ENCODE measurements around the gene APOBEC3H. TPM values are rescaled to one million over a fixed set of nuclear protein-coding genes. Genes with fewer than 3 reads are reported as not detected.

The APOBEC3H gene
- total and polyA plus RNA-seq, 12 donors, result 0.06 to 1.9 (median 0.61) TPM; not detected in 8

DNA sequence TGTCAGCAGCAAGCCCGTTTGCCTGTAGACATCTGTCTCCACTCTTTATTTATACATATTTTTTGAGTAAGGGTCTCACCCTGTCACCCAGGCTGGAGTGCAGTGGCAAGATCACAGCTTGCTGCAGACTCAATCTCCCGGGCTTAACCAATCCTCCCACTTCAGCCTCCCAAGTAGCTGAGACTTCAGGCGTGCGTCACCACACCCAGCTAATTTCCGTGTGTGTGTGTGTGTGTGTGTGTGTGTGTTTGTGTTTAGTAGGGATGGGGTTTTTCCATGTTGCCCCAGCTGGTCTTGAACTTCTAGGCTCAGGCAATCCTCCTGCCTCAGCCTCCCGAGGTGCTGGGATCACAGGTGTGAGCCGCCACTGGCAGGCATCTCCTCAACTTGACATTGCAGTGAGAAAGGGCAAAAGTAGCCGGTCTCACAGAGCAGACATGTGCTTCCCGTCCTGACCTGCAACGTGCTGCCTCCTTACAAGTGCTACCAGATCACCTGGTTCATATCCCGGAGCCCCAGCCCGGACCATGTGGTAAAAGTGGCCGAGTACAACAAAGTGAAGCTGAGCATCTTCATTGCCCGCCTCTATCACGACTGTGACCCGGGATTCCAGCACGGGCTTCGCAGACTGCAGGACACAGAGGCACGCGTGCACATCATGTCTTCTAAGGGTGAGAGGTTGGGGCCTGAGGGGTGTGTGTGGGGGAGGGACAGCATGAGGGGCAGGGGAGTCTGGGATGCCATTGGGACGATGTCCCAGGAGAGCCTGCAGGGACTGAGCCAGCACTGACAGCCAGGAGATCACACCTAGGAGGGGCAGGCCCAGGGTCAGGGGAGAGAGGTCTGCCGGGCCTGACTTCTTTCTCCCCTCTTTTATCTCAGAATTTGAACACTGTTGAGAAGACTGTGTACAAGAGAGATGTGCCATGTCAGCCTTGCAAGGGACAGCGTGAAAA is 5.6 kb upstream of the APOBEC3H start:
- peaks cover 0 to 4% (median 0%) of the 10 kb centered on the region in 7 donors for H3K27me3 ChIP-seq
- H3K27ac ChIP-seq, result peak overlapping the region in 1 of 10 donors; percentile 85
- TF ChIP-seq, protein P1, sequence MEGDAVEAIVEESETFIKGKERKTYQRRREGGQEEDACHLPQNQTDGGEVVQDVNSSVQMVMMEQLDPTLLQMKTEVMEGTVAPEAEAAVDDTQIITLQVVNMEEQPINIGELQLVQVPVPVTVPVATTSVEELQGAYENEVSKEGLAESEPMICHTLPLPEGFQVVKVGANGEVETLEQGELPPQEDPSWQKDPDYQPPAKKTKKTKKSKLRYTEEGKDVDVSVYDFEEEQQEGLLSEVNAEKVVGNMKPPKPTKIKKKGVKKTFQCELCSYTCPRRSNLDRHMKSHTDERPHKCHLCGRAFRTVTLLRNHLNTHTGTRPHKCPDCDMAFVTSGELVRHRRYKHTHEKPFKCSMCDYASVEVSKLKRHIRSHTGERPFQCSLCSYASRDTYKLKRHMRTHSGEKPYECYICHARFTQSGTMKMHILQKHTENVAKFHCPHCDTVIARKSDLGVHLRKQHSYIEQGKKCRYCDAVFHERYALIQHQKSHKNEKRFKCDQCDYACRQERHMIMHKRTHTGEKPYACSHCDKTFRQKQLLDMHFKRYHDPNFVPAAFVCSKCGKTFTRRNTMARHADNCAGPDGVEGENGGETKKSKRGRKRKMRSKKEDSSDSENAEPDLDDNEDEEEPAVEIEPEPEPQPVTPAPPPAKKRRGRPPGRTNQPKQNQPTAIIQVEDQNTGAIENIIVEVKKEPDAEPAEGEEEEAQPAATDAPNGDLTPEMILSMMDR (IDR thresholded peaks at IDR 0.05), result no peak
- WGBS, 2 donors, result 78 to 79% methylated on average over 23 of the region's 23 CpGs
- H3K4me3 ChIP-seq, result no peak overlapping the region
- intact Hi-C loops (cut with DNase I), result no loop called here
- H3K4me1 ChIP-seq, result peaks cover 0 to 36% (median 5%) of the 10 kb centered on the region in 9 donors
- no peaks in the 10 kb centered on the region for H3K9me3 ChIP-seq
- ATAC-seq, result no peak
- no peak for DNase-seq
- H3K36me3 ChIP-seq, result peaks cover 0 to 4% (median 0%) of the 10 kb centered on the region in 9 donors

DNA sequence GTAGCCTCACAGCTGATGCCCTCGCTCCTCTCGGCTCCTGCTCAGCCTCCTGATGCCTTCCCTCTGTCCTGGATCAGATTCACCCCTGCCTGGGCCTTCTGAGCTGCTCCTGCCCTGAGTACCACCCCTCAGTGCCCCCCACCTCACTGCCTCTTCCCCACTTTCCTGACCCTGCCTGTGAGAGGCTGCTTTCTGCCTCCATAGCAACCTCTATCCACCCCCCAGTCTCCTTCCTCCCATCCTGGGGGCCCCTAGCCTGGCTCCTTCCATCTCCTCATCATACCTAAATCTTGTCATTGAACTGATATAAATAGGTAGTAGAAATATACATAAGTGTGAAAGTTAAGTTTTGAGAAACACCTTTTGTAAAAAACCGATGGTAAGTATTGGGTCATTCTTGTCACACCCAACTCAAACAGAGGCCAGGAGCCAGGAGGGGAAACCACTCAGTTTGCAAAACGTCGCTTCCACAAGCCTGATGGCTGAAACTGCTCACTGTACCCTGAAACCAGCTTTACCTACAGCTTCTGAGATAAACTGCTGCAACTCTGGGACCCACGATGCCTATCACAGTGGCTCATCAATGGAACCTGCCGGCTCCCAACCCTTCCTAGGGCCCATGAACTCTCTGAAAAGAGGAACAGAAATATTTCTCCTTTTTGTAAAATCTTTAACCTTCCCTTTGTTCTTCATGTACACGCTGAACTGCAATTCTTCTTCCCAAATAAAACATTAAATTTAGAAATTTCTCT is 4.8 kb upstream of the APOBEC3H start:
- Histone ChIP-seq H3K4me3 (no peak overlapping the region), H3K27ac (peak overlapping the region in 1 of 10 donors; percentile 78), H3K4me1 (peaks cover 0 to 45% (median 7%) of the 10 kb centered on the region in 9 donors), H3K9me3 (no peaks in the 10 kb centered on the region), H3K27me3 (peaks cover 0 to 4% (median 0%) of the 10 kb centered on the region in 7 donors), H3K36me3 (no peaks in the 10 kb centered on the region)
- 75 to 77% methylated on average over 8 of the region's 8 CpGs for WGBS, 2 donors
- TF ChIP-seq, protein P1 (IDR thresholded peaks at IDR 0.05), result no peak
- intact Hi-C loops (cut with DNase I), result no loop called here
- no peak for DNase-seq
- ATAC-seq, result no peak

DNA sequence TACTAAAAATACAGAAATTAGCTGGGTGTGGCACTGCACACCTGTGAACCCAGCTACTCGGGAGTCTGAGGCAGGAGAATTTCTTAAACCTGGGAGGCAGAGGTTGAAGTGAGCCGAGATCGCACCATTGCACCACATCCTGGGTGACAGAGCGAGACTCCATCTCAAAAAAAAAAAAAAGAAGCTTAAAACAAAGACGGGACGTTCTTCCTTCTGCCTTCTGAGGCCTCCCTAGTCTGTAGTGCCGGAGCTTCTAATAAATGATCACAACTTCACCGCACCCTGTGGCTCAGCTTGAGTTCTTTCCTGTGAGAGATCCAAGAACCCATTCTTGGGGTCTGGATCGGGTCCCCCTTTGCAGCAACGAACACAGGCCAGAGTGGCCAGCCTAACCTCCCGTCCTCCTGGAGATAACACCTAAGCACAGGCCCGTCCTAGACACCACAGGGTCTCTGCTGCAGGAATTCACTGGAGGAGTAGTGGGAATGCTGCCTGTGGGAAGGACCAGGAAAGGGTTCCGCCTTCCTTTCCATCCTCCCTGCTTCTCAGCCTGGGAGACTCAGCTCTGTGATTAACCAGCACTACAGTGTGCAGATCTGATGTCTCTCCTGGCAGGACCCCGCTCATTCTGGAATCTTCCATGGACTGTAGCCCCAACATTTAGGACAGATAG is 2.2 kb upstream of the APOBEC3H start:
- Histone ChIP-seq H3K27ac (peak overlapping the region in 1 of 10 donors; percentile 71), H3K27me3 (peaks cover 0 to 4% (median 0%) of the 10 kb centered on the region in 7 donors), H3K36me3 (no peaks in the 10 kb centered on the region), H3K4me3 (no peak overlapping the region), H3K4me1 (peaks cover 0 to 57% (median 8%) of the 10 kb centered on the region in 9 donors), H3K9me3 (no peaks in the 10 kb centered on the region)
- TF ChIP-seq, protein P1 (IDR thresholded peaks at IDR 0.05), result no peak
- ATAC-seq (no peak), DNase-seq (no peak)
- intact Hi-C loops (cut with DNase I), result no loop called here
- 86% methylated on average over 14 of the region's 14 CpGs for WGBS, 2 donors

DNA sequence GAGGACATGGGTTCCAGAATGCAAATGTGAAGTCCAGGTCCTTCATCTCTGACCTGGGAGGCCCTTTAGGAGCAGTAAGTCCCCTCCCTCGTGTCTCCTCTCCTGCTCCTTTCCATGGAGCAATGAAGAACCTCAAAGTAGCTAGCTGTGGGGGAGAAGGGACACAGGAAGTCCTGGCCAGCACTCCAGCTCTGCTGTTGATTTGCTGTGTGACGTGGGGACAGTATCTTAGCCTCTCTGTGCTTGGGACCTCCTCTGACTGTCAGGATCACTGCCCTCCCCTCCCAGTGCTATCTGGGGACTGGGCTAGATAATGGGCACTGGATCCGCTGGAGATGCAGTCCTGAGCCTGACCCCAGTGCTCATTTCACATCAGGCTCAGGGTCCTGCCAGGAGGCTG is 1.1 kb upstream of the APOBEC3H start:
- ATAC-seq (no peak), DNase-seq (no peak)
- Histone ChIP-seq H3K27ac (peak overlapping the region in 1 of 10 donors; percentile 85), H3K9me3 (no peaks in the 10 kb centered on the region), H3K4me3 (no peak overlapping the region), H3K27me3 (peaks cover 0 to under 1% (median 0%) of the 10 kb centered on the region in 7 donors), H3K4me1 (peaks cover 0 to 50% (median 8%) of the 10 kb centered on the region in 9 donors), H3K36me3 (no peaks in the 10 kb centered on the region)
- intact Hi-C loops (cut with DNase I), result no loop called here
- TF ChIP-seq, protein P1 (IDR thresholded peaks at IDR 0.05), result no peak
- WGBS, 2 donors, result 83 to 86% methylated on average over 3 of the region's 3 CpGs

All from heart right ventricle (tissue), 16 donors.